SU-DHL-6 (cell line): ENCODE data around the gene TUBAL3.

Experiments used
- H2AFZ ChIP-seq: fragments of 200-600 bp; sonication (generic); 2 replicates; pipeline ENCODE4 v1.6.1; 2014; ENCODE audit warnings: low read depth, mild to moderate bottlenecking, moderate library complexity, mixed read lengths, antibody characterized with exemption, low read length; ENCODE audit not compliant: severe bottlenecking
- H3F3A ChIP-seq: fragments of 200-600 bp; shearing (Covaris generic); 2 replicates; pipeline ENCODE4 v1.6.0; 2016; ENCODE audit warnings: antibody characterized with exemption, mild to moderate bottlenecking; ENCODE audit not compliant: insufficient read depth
- H3K27ac ChIP-seq: fragments of 200-600 bp; sonication (generic); 2 replicates; pipeline ENCODE4 v1.5.1; 2016; ENCODE audit warnings: low read depth, mild to moderate bottlenecking, low read length, moderate library complexity, mixed read lengths
- H3K27me3 ChIP-seq: fragments of 200-600 bp; sonication (generic), shearing (Covaris generic); 2 replicates; pipeline ENCODE4 v1.6.0; 2014; ENCODE audit warnings: mild to moderate bottlenecking, low read length
- H3K36me3 ChIP-seq: fragments of 200-600 bp; sonication (generic); 2 replicates; pipeline ENCODE4 v1.6.1; 2014; ENCODE audit warnings: mild to moderate bottlenecking, low read length, mixed read lengths
- H3K4me2 ChIP-seq: fragments of 300-600, 200-600 bp; shearing (Covaris generic), sonication (generic); 2 replicates; pipeline ENCODE4 v1.6.0; 2014; ENCODE audit warnings: low read length, low read depth, mild to moderate bottlenecking; ENCODE audit not compliant: poor library complexity, severe bottlenecking
- H3K4me3 ChIP-seq: fragments of 200-600 bp; sonication (generic); 2 replicates; pipeline ENCODE4 v1.5.1; 2014; ENCODE audit warnings: antibody characterized with exemption, low read length, mild to moderate bottlenecking, mixed read lengths; ENCODE audit not compliant: insufficient read depth, poor library complexity, severe bottlenecking
- H3K79me2 ChIP-seq: fragments of 200-600 bp; sonication (generic); 2 replicates; pipeline ENCODE4 v1.6.1; 2014; ENCODE audit warnings: mild to moderate bottlenecking, low read length, moderate library complexity; ENCODE audit not compliant: insufficient read depth
- H3K9ac ChIP-seq: fragments of 200-600 bp; sonication (generic); 2 replicates; pipeline ENCODE4 v1.7.0; 2014; ENCODE audit warnings: mild to moderate bottlenecking, low read length
- H3K9me2 ChIP-seq: fragments of 200-600 bp; sonication (generic); replicated peaks from 2 replicates; pipeline ENCODE4 v1.6.1; 2014; ENCODE audit warnings: low read length; ENCODE audit not compliant: insufficient read depth
- H3K9me3 ChIP-seq: fragments of 200-600 bp; sonication (generic); 2 replicates; pipeline ENCODE4 v1.6.1; 2014; ENCODE audit warnings: low read length, mixed read lengths; ENCODE audit not compliant: insufficient read depth
- H4K20me1 ChIP-seq: fragments of 200-600 bp; sonication (generic); 2 replicates; pipeline ENCODE4 v1.6.1; 2014; ENCODE audit warnings: low read depth, mild to moderate bottlenecking, antibody characterized with exemption, low read length, moderate library complexity, mixed read lengths
- CTCF ChIP-seq: fragments of 200-600 bp; sonication (generic); IDR thresholded peaks from one replicate; pipeline ENCODE4 v1.5.1; 2017; ENCODE audit warnings: antibody characterized with exemption, mild to moderate bottlenecking, low read length, moderate library complexity; ENCODE audit not compliant: insufficient read depth, poor library complexity, severe bottlenecking
- EZH2phosphoT487 ChIP-seq: fragments of 200-600 bp; sonication (generic), shearing (Covaris generic); conservative IDR thresholded peaks from 2 replicates; pipeline ENCODE4 v1.6.1; 2018; ENCODE audit warnings: mild to moderate bottlenecking, antibody characterized with exemption, low read length, moderate library complexity, mixed read lengths

TUBAL3 gene

GRCh38 chr10:5364890-5365338 lies 39.7 kb downstream of the TUBAL3 start, which contains the start of gene UCN3:
Gene UCN3 (plus strand): TSS chr10:5364966. CDS start chr10:5373721, 8,755 bp downstream.
- no peaks in the 10 kb centered on the region for H3K27me3 ChIP-seq
- no peaks in the 10 kb centered on the region for H3K79me2 ChIP-seq
- no peak within 1 kb of the TSS for H3K9ac ChIP-seq
- H3K27ac ChIP-seq: no peak within 1 kb of the TSS
- no peaks in the 10 kb centered on the region for H3K9me3 ChIP-seq
- TF ChIP-seq EZH2phosphoT487: no peak
- H2AFZ ChIP-seq: no peak within 1 kb of the TSS
- no peaks in the 10 kb centered on the region for H3F3A ChIP-seq
- no peak within 1 kb of the TSS for H3K4me2 ChIP-seq
- no peaks in the 10 kb centered on the region for H3K36me3 ChIP-seq
- no peaks in the 10 kb centered on the region for H3K9me2 ChIP-seq
- H3K4me3 ChIP-seq: no peak within 1 kb of the TSS
- H4K20me1 ChIP-seq: no peaks in the 10 kb centered on the region

GRCh38 chr10:5364374-5364773 lies 40.3 kb downstream of the TUBAL3 start:
- H2AFZ ChIP-seq: no peak overlapping the region
- no peaks in the 10 kb centered on the region for H3K9me2 ChIP-seq
- no peaks in the 10 kb centered on the region for H4K20me1 ChIP-seq
- no peaks in the 10 kb centered on the region for H3K79me2 ChIP-seq
- no peaks in the 10 kb centered on the region for H3K9me3 ChIP-seq
- H3K4me3 ChIP-seq: no peak overlapping the region
- no peaks in the 10 kb centered on the region for H3F3A ChIP-seq
- H3K36me3 ChIP-seq: no peaks in the 10 kb centered on the region
- H3K9ac ChIP-seq: no peak overlapping the region
- H3K27me3 ChIP-seq: no peaks in the 10 kb centered on the region
- TF ChIP-seq CTCF: no peak
- no peak for TF ChIP-seq EZH2phosphoT487
- no peak overlapping the region for H3K27ac ChIP-seq
- no peak overlapping the region for H3K4me2 ChIP-seq

GRCh38 chr10:5362873-5363272 lies 41.8 kb downstream of the TUBAL3 start:
- Histone ChIP-seq H3K4me2 (no peak overlapping the region), H2AFZ (no peak overlapping the region), H3K9ac (no peak overlapping the region), H4K20me1 (no peaks in the 10 kb centered on the region), H3K27me3 (no peaks in the 10 kb centered on the region), H3K9me2 (no peaks in the 10 kb centered on the region), H3K4me3 (no peak overlapping the region), H3F3A (no peaks in the 10 kb centered on the region), H3K79me2 (no peaks in the 10 kb centered on the region), H3K9me3 (no peaks in the 10 kb centered on the region), H3K36me3 (no peaks in the 10 kb centered on the region), H3K27ac (no peak overlapping the region)
- TF ChIP-seq EZH2phosphoT487: no peak
- no peak for TF ChIP-seq CTCF

GRCh38 chr10:5361966-5362365 lies 42.7 kb downstream of the TUBAL3 start:
- H3K9ac ChIP-seq: no peak overlapping the region
- no peak overlapping the region for H2AFZ ChIP-seq
- no peaks in the 10 kb centered on the region for H3K36me3 ChIP-seq
- no peaks in the 10 kb centered on the region for H3K9me2 ChIP-seq
- TF ChIP-seq EZH2phosphoT487: no peak
- TF ChIP-seq CTCF: no peak
- no peak overlapping the region for H3K4me2 ChIP-seq
- H3K27ac ChIP-seq: no peak overlapping the region
- no peaks in the 10 kb centered on the region for H3K79me2 ChIP-seq
- H3K4me3 ChIP-seq: no peak overlapping the region
- H3F3A ChIP-seq: no peaks in the 10 kb centered on the region
- H4K20me1 ChIP-seq: no peaks in the 10 kb centered on the region
- no peaks in the 10 kb centered on the region for H3K9me3 ChIP-seq
- H3K27me3 ChIP-seq: no peaks in the 10 kb centered on the region
